Common myeloid progenitor, CD34-positive (primary cell): ENCODE data around the gene BMP7.

Source experiments
- CTCF ChIA-PET: fragments of 350-600 bp; sonication (Branson Sonifier 250); formaldehyde crosslinking; loops from one replicate; lab custom pipeline; 2021; ENCODE audit warnings: antibody characterized with exemption; lab: Charles Lee
- POLR2A ChIA-PET: fragments of 350-600 bp; sonication (Branson Sonifier 250); formaldehyde crosslinking; loops from one replicate; lab custom pipeline; 2021; ENCODE audit warnings: antibody characterized with exemption; lab: Charles Lee
- DNase-seq, 3 donors: peaks; one replicate each; pipeline versions ENCODE4 v3.0.0 to v3.0.0-alpha.2; 2013
- H3K27ac ChIP-seq, 2 experiments: 1 replicate in 1 of 2; 2 replicates in 1 of 2; pipeline ENCODE4 v1.7.0; 2013; ENCODE audit warnings: inconsistent platforms in 2 of 2, low read length in 2 of 2, mild to moderate bottlenecking in 2 of 2, low read depth in 1 of 2, moderate library complexity in 1 of 2; ENCODE audit not compliant: severe bottlenecking in 2 of 2, insufficient read depth in 1 of 2, poor library complexity in 1 of 2
- H3K27me3 ChIP-seq, 5 experiments: replicated peaks in 2 of 5; 1 replicate in 3 of 5; 2 replicates in 2 of 5; pipeline versions ENCODE4 v1.6.1 to v1.7.0; 2013; ENCODE audit warnings: low read length in 4 of 5, mild to moderate bottlenecking in 2 of 5, moderate library complexity in 2 of 5, inconsistent platforms in 1 of 5; ENCODE audit not compliant: insufficient read depth in 5 of 5, control insufficient read depth in 4 of 5
- H3K36me3 ChIP-seq, 4 experiments: 1 replicate in 2 of 4; 2 replicates in 2 of 4; pipeline versions ENCODE4 v1.6.1 to v1.7.0; 2013; ENCODE audit warnings: low read length in 3 of 4, control low read depth in 1 of 4, mild to moderate bottlenecking in 1 of 4; ENCODE audit not compliant: control insufficient read depth in 4 of 4, insufficient read depth in 4 of 4
- H3K4me1 ChIP-seq, 4 experiments: 1 replicate in 3 of 4; 2 replicates in 1 of 4; pipeline versions ENCODE4 v1.6.1 to v1.7.1; 2013; ENCODE audit warnings: low read length in 3 of 4, mild to moderate bottlenecking in 3 of 4, control low read depth in 1 of 4, inconsistent platforms in 1 of 4, moderate library complexity in 1 of 4; ENCODE audit not compliant: control insufficient read depth in 4 of 4, insufficient read depth in 4 of 4; ENCODE audit errors: control extremely low read depth in 1 of 4
- H3K4me3 ChIP-seq, 7 experiments: 1 replicate in 4 of 7; 2 replicates in 3 of 7; pipeline versions ENCODE4 v1.5.1 to v1.7.0; 2013; ENCODE audit warnings: mild to moderate bottlenecking in 7 of 7, low read length in 6 of 7, moderate library complexity in 6 of 7, inconsistent platforms in 2 of 7, low read depth in 2 of 7, control low read depth in 1 of 7; ENCODE audit not compliant: insufficient read depth in 4 of 7, control insufficient read depth in 1 of 7; ENCODE audit errors: extremely low read depth in 1 of 7
- H3K9me3 ChIP-seq, 5 experiments: 1 replicate in 4 of 5; 2 replicates in 1 of 5; pipeline versions ENCODE4 v1.6.1 to v1.7.1; 2013; ENCODE audit warnings: low read length in 4 of 5, mild to moderate bottlenecking in 2 of 5, inconsistent platforms in 1 of 5, low read depth in 1 of 5, moderate library complexity in 1 of 5; ENCODE audit not compliant: control insufficient read depth in 4 of 5, insufficient read depth in 2 of 5; ENCODE audit errors: control extremely low read depth in 1 of 5
- WGBS: methylation state at CpG from one replicate; pipeline ENCODE4 v1.1.5; 2013; ENCODE audit not compliant: insufficient coverage; 5-methylcytosine and 5-hydroxymethylcytosine counted together

Gene BMP7

DNA sequence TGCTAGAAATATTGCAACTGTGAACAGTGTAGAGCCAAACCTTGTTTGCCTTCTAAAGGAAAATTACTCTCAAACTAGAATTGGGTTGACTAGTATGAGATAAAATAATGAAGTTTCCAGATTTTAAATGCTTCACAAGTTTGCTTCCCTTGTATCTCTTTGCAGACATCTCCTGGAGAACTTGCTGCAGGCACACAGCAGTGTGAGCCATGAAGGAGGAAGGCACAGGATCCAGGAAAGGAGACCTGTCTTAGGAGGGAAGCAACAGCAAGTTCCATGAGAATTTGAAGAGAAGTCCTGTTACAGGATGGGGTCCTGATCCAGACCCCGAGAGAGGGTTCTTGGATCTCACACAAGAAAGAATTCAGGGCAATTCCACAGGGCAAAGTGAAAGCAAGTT is 115.9 kb downstream of the BMP7 start:
- H3K4me3 ChIP-seq: no peak overlapping the region
- H3K27ac ChIP-seq: no peak overlapping the region
- peaks cover 0 to 29% (median 0%) of the 10 kb centered on the region in 5 experiments for H3K27me3 ChIP-seq
- no peaks in the 10 kb centered on the region for H3K9me3 ChIP-seq
- no peak for DNase-seq
- H3K36me3 ChIP-seq: no peaks in the 10 kb centered on the region
- POLR2A ChIA-PET: no interaction called here
- CTCF ChIA-PET: no interaction called here
- 100% methylated on average over 1 of the region's 1 CpG for WGBS
- H3K4me1 ChIP-seq: no peaks in the 10 kb centered on the region

GRCh38 chr20:57148263-57148662 is 118.2 kb downstream of the BMP7 start:
- DNase-seq: no peak
- CTCF ChIA-PET: no interaction called here

GRCh38 chr20:57147185-57147584 is 119.3 kb downstream of the BMP7 start:
- H3K4me3 ChIP-seq: no peak overlapping the region
- no peak overlapping the region for H3K27ac ChIP-seq
- no peaks in the 10 kb centered on the region for H3K9me3 ChIP-seq
- H3K36me3 ChIP-seq: no peaks in the 10 kb centered on the region
- ChIA-PET CTCF (no interaction called here), POLR2A (no interaction called here)
- 66% methylated on average over 5 of the region's 5 CpGs for WGBS
- H3K27me3 ChIP-seq: peaks cover 0 to 28% (median 0%) of the 10 kb centered on the region in 5 experiments
- H3K4me1 ChIP-seq: no peaks in the 10 kb centered on the region
- DNase-seq: no peak

More at GRCh38 chr20:57148263-57148662, 118.2 kb downstream of the BMP7 start:
- Histone ChIP-seq H3K9me3 (no peaks in the 10 kb centered on the region), H3K36me3 (no peaks in the 10 kb centered on the region), H3K27me3 (peaks cover 0 to 26% (median 0%) of the 10 kb centered on the region in 5 experiments), H3K4me3 (no peak overlapping the region), H3K4me1 (no peaks in the 10 kb centered on the region), H3K27ac (no peak overlapping the region)
- POLR2A ChIA-PET: no interaction called here
- 65% methylated on average over 13 of the region's 13 CpGs for WGBS

DNA sequence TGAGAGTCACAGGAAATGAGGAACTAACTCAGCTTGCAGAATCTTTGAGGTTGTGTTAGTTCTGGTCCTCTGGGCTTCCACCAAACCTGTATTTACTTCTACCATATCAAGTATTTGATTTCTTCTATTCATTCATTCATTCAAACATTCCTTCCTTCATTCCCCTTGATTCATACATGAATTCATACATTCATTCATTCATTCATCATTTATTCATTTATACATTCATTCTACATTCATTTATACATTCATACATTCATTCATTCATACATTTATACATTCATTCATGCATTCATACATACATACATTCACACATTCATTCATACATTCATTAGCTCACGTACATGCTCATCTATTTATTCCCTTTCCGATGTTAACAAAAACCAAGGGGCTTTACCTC is 120.3 kb downstream of the BMP7 start:
- WGBS: 95% methylated on average over 2 of the region's 2 CpGs
- CTCF ChIA-PET: no interaction called here

DNA sequence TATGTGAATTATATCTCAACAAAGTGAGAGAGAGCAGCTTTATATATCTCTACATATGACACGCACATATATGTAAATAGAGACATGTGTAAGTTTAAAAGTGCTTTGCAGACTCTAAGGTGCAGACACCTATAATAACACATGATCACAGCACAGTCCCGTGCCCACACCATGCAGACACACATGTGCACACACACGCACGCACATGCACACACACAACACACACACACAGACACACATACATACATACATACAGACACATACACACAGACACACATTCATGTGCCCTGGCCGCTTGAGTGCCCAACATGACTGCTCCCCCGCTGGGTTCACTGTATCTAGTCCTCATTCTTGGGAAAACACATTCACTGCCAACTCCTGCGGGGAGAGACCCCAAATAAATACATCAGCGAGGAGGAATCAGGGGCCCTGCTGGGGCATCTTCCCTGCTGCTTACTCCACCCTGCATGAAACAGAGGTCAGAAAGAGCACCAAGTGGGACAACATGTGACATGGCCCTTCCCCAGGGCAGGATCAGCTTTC is 121.3 kb downstream of the BMP7 start:
- no peak for DNase-seq

More for the DNA sequence above, 120.3 kb downstream of the BMP7 start:
- H3K4me1 ChIP-seq: no peaks in the 10 kb centered on the region
- no peak overlapping the region for H3K4me3 ChIP-seq
- no peak for DNase-seq
- peaks cover 0 to 28% (median 0%) of the 10 kb centered on the region in 5 experiments for H3K27me3 ChIP-seq
- H3K36me3 ChIP-seq: no peaks in the 10 kb centered on the region
- H3K9me3 ChIP-seq: no peaks in the 10 kb centered on the region
- POLR2A ChIA-PET: no interaction called here
- no peak overlapping the region for H3K27ac ChIP-seq

DNA sequence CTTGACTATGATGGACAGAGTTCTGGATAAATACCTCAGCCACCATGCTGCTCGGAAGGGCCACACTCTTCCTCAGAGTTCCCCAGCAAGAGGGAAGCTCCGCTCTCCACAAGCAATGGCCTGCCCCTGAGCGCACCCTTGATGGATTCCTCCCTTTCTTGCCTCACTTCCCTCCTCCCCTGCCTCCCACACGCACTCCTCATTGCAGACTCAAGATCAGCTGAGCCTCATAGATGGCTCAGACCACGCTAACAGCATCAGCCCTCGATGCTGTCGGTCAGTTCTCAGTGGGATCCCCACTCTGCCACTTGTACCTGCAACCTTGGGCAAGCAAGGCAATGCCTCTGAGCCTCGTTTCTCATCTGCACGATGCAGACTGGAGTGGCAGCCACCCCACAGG is 123.3 kb downstream of the BMP7 start:
- WGBS: 80% methylated on average over 9 of the region's 9 CpGs
- POLR2A ChIA-PET: no interaction called here
- H3K27me3 ChIP-seq: peaks cover 0 to 13% (median 0%) of the 10 kb centered on the region in 5 experiments
- H3K9me3 ChIP-seq: no peaks in the 10 kb centered on the region
- H3K27ac ChIP-seq: no peak overlapping the region
- no peak overlapping the region for H3K4me3 ChIP-seq
- no peak for DNase-seq
- H3K4me1 ChIP-seq: no peaks in the 10 kb centered on the region
- CTCF ChIA-PET: no interaction called here
- H3K36me3 ChIP-seq: no peaks in the 10 kb centered on the region

More for the DNA sequence above, 121.3 kb downstream of the BMP7 start:
- H3K9me3 ChIP-seq: no peaks in the 10 kb centered on the region
- no peak overlapping the region for H3K27ac ChIP-seq
- WGBS: 88% methylated on average over 5 of the region's 8 CpGs
- ChIA-PET CTCF (no interaction called here), POLR2A (no interaction called here)
- H3K36me3 ChIP-seq: no peaks in the 10 kb centered on the region
- no peaks in the 10 kb centered on the region for H3K4me1 ChIP-seq
- no peak overlapping the region for H3K4me3 ChIP-seq
- H3K27me3 ChIP-seq: peaks cover 0 to 24% (median 0%) of the 10 kb centered on the region in 5 experiments

DNA sequence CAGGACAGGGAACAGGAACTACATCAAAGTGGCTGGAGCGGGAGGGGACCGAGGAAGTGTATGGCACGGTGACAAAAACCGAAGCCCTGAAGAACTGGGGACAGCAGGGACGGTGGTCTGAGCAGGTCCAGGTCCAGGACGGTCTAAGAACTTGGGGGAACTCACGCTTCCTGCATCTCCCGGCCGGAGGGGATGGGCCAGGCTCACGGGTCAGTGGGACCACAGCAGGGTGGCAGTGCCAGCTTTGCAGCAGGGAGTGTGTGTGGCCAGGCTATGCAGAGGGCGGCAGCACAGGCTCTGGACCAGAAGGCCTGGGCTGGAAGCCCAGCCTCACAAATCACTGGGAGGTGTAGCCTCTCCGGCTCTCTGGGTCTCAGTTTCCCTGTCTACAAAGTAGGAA is 123.8 kb downstream of the BMP7 start:
- Histone ChIP-seq H3K4me1 (no peaks in the 10 kb centered on the region), H3K27ac (no peak overlapping the region), H3K9me3 (no peaks in the 10 kb centered on the region), H3K27me3 (peaks cover 0 to 9% (median 0%) of the 10 kb centered on the region in 5 experiments), H3K4me3 (no peak overlapping the region), H3K36me3 (no peaks in the 10 kb centered on the region)
- no peak for DNase-seq
- ChIA-PET CTCF (no interaction called here), POLR2A (no interaction called here)
- whole genome bisulfite sequencing: 75% methylated on average over 12 of the region's 12 CpGs
